Ishikawa (cell line): ENCODE results near the gene KRTAP10-5.

Experiments
- CEBPB ChIP-seq: IDR thresholded peaks from 2 replicates; pipeline ENCODE4 v1.6.1; 2012
- CREB1 ChIP-seq: IDR thresholded peaks from 2 replicates; pipeline ENCODE4 v1.6.1; 2012; ENCODE audit warnings: low read depth
- EGR1 ChIP-seq: IDR thresholded peaks from 2 replicates; pipeline ENCODE4 v1.6.1; 2012
- EP300 ChIP-seq: IDR thresholded peaks from 2 replicates; pipeline ENCODE4 v1.6.1; 2012; ENCODE audit warnings: borderline replicate concordance
- FOXM1 ChIP-seq: IDR thresholded peaks from 2 replicates; pipeline ENCODE4 v1.6.1; 2012; ENCODE audit warnings: low read depth, borderline replicate concordance
- MAX ChIP-seq: IDR thresholded peaks from 2 replicates; pipeline ENCODE4 v1.6.1; 2012
- RAD21 ChIP-seq: IDR thresholded peaks from 2 replicates; pipeline ENCODE4 v1.6.1; 2012; ENCODE audit warnings: low read depth
- REST ChIP-seq: IDR thresholded peaks from 2 replicates; pipeline ENCODE4 v1.6.1; 2012; ENCODE audit warnings: low read depth, mild to moderate bottlenecking
- TAF1 ChIP-seq: IDR thresholded peaks from 2 replicates; pipeline ENCODE4 v1.6.1; 2012; ENCODE audit warnings: low read depth, mild to moderate bottlenecking
- TEAD4 ChIP-seq: IDR thresholded peaks from 2 replicates; pipeline ENCODE4 v1.6.1; 2012
- YY1 ChIP-seq: IDR thresholded peaks from 2 replicates; pipeline ENCODE4 v1.6.1; 2012; ENCODE audit warnings: low read depth
- ZBTB7A ChIP-seq: IDR thresholded peaks from 2 replicates; pipeline ENCODE4 v1.6.1; 2012; ENCODE audit warnings: low read depth

- no peak for TF ChIP-seq EP300
- TF ChIP-seq REST, result no peak
- TF ChIP-seq MAX, result no peak
- TF ChIP-seq FOXM1, result no peak
- no peak for TF ChIP-seq TAF1
- TF ChIP-seq YY1, result no peak
- TF ChIP-seq TEAD4, result no peak
- no peak for TF ChIP-seq CEBPB
- no peak for TF ChIP-seq ZBTB7A
- no peak for TF ChIP-seq RAD21
- no peak for TF ChIP-seq EGR1
- TF ChIP-seq CREB1, result no peak
These were observed 46.3 kb upstream of the KRTAP10-5 start, which contains the start of gene KRTAP10-9 for GRCh38 chr21:44626673-44627143.
